ENCODE measurements around the gene TMEM54.

TMEM54 gene

DNA sequence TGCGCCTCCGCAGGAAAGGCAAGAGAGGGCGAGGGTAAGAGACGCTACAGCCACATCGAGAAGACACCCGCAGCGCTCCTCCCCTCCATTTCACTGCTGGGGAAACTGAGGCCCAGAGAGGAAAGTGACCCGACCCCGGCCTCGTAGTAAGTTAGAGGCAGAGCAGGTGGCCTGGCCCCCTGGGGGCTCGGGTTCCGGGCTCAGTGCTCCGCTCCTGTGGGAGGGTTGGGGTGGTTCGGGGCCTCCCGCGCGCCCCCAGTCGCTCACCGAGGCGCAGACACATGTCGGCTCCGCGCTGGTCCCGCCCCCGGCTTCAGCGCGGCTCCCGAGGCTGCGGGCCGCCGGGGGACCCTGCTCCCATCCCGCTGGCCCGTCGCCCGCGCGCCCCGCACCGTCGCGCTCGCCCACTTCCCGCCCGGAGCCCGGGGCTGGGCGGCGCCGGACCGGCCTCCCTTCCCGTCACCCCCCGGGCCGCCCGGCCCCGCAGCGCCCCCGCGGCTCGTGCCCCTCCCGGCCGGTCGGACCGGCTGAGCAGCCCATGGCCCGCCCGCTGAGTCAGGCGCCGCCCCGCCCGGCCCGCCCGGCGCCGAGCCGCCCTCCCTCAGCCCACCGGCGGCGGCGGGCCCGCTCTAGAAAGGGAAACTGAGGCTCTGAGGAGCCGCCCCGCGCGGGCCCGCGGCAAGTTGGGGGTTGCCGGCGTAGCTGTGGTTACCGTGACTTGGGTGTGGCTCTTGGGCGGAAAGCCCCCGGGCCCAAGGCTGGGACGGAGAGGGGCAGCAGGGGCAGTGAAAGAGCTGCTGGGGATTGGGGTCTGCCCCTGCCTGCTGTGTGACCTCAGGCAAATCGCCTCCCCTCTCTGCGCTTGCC, at the start of gene TMEM54:
TSS of gene TMEM54 (minus strand) at position 434 of the 867 bp plus-strand sequence. CDS start at position 283, 151 bp downstream.
- no peak for DNase-seq

- DNase-seq: no peak
Measured at GRCh38 chr1:32949519-32949918, 48.3 kb upstream of the TMEM54 start.

- no peak for DNase-seq
Measured at GRCh38 chr1:32948905-32949304, 47.7 kb upstream of the TMEM54 start.

GRCh38 chr1:32948390-32948722, 47.2 kb upstream of the TMEM54 start:
- DNase-seq: no peak

DNA sequence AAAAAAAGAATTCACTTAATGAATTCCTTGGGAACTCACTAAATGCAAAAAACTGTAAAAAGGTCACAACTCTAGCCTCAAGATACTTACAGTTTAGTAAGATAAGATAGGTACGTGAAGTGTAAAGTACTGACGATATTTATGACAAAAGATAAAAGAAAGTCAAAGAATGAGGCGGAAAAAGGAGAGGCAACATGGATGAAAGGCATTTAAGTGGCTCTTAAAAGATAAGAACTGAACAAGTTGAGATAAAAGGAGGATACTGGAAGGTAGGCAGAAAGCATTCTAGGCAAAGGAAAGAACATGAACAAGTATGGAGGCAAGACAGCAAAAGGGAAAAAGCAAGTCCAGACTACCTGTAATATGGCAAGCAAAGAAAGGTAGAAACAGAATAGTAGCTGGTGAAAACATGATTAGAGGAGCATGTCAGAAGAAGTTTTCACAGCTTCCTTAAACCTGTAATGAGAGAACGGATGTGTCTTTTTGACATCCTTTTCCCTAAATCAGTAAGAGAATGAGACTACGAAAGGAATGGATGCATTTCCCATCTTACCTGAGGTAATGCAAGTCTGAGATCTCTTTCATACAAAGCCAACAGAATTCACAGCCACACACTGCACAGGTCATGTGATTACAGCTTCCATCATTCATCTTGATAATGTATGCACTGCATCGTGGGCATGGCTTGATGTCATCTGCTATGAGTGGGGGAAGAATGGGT, 46.6 kb upstream of the TMEM54 start:
- no peak for DNase-seq

- DNase-seq: no peak
Measured at GRCh38 chr1:32946413-32946812, 45.2 kb upstream of the TMEM54 start.

- DNase-seq: no peak
Measured at GRCh38 chr1:32944180-32944579, 43.0 kb upstream of the TMEM54 start.

DNA sequence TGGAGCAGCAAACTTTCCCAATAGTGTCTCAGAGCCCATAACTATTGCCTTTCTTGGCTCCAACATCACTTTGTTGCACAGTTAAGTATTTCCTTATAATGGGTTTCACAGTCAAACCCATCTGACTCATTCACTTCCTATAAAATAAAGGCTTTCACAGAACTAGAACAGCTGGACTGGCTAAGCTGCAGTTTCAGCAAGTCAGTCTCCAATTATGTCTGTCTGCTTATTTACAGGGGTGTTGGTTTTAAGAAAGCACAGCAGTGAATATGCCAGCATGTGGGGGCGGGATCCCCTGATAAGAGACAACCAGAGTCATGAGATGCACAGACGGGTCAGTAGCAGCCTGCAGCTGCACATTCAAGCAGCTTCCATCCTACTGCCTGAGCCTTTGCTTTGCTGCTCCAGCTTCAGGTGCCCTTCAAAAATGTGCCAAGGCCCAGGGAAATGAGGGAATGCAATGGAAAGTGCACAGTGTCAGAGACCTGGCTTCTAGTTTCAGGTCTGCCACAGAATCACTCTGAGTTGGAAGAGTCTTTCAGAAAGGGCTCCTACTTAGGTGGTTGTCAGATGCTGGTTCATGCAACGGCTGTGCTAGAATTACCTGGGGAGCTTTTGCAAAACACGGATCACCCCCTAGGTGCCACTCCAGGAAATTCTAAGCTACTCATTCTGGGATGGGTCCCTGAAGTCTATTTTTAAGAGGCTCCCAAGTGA, 38.6 kb upstream of the TMEM54 start:
- DNase-seq: peak; percentile 95

DNA sequence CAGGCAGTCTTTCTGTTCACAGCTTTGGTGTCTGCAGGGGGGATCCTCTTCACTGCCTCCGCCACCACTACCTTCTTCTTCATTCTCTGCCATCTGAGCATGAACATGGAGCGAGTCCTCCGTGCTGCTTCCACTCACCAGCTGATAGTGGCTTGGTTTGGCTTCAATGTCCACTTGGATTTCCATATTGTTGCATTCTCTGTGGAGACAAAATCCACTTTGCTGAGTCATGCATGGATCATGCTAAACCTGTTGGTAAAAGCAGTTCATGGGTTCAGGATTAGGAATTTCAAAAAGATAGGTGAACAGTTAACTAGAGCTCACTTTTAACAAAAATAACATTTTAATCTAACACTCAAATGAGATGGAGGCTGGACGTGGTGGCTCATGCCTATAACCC, 35.9 kb upstream of the TMEM54 start:
- no peak for DNase-seq

- DNase-seq: no peak
Measured at GRCh38 chr1:32934535-32934934, 33.3 kb upstream of the TMEM54 start.

GRCh38 chr1:32933742-32934322, 32.6 kb upstream of the TMEM54 start:
- no peak for DNase-seq

- no peak for DNase-seq
Measured at GRCh38 chr1:32931760-32932159, 30.6 kb upstream of the TMEM54 start.

- no peak for DNase-seq
Measured at GRCh38 chr1:32929366-32929765, 28.2 kb upstream of the TMEM54 start.

- no peak for DNase-seq
Measured at GRCh38 chr1:32928715-32929114, 27.5 kb upstream of the TMEM54 start.

GRCh38 chr1:32928285-32928684, 27.1 kb upstream of the TMEM54 start:
- DNase-seq: no peak

DNA sequence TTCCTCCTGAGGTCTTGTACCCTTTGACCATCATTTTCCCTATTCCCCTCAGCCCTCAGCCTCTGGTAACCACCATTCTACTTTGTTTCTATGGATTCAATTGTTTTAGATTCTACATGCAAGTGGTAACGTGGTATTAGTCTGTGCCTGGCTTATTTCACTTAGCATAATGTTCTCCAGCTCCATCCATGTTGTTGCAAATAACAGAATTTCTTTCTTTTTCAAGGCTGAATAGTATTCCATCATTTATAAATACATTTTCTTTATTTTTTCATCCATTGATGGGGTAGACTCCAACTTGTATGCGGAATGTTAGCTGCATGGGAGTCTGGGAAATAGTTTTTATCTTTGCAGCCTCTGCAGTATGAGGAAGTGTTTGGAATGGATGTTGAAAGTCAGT, 26.3 kb upstream of the TMEM54 start:
- DNase-seq: no peak

DNA sequence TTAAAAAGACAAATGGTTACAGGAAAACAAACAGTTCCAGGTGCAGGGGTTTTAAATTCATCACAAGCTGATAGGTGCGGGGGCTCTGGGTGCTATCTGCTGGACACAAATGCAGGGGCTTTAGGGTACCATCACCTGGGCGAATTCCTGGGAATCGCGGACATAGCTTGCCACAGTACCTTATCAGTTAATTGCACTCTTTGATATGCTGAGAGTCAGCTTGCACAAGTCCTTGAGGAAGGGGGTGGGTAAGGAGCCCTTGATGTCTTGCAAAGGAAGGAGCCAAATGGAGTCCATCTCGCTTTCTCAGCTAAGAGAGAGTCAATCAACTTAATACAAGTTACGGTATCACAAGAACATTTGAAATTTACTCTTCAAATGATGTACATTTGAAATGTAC, 25.4 kb upstream of the TMEM54 start:
- no peak for DNase-seq

GRCh38 chr1:32925403-32926162, 24.4 kb upstream of the TMEM54 start:
- no peak for DNase-seq

DNA sequence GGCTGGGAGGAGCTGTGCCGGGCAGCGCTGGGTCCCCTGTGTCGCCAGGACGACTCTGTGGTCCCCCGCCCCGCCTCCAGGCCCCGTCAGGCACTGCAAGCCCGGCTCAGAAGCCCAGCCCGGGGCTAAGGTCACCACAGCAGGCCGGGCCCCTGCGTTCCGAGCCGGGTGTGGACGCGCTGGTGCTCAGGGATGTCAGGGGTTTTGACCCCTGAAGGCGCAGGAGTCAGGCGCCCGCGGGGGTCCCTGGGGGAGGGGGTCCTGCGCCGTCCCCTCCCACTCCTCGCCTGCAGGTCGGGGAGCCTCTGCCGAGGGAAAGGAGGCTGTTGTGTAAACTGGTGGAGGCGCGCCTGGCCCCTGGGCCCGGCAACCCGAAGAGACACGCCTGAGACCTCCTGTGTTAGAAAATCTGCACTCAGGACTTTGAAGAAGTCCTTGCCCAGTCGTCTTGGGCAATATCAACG, 23.7 kb upstream of the TMEM54 start:
- no peak for DNase-seq

- no peak for DNase-seq
Measured at GRCh38 chr1:32920833-32921232, 19.6 kb upstream of the TMEM54 start.

- DNase-seq: no peak
Measured at GRCh38 chr1:32919811-32920733, 18.9 kb upstream of the TMEM54 start.
